GM10266 (cell line): Measurements from ENCODE around the gene MYO1D.

Source experiments
- DNase-seq: peaks from one replicate; pipeline ENCODE4 v3.0.0; 2012; ENCODE audit errors: extremely low spot score
- TF ChIP-seq, protein P1 (sequence below): IDR thresholded peaks from 2 replicates; pipeline ENCODE4 v1.5.1; 2012; ENCODE audit warnings: mild to moderate bottlenecking, low read depth; ENCODE audit not compliant: control insufficient read depth, insufficient read depth; ENCODE audit errors: missing control alignments

The MYO1D gene

DNA sequence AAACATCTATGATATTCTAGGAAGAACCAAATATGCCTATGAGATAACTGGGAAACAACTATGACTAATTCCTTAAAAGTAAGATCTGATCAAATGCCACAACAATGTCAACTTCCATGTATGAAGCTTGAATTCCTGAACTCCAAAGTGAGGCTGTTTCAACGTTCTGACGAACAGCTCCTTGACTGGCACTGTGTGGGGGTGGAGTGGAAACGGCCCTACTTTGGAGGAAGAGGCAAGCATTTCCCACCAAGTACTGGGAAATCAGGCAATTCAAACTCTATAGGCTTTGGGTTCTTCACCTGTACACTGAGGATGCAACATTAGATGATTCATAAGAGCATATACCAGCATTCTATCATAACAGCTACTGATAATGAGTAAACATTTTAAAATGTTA is 203.0 kb downstream of the MYO1D start:
- no peak for DNase-seq
- TF ChIP-seq, protein P1, sequence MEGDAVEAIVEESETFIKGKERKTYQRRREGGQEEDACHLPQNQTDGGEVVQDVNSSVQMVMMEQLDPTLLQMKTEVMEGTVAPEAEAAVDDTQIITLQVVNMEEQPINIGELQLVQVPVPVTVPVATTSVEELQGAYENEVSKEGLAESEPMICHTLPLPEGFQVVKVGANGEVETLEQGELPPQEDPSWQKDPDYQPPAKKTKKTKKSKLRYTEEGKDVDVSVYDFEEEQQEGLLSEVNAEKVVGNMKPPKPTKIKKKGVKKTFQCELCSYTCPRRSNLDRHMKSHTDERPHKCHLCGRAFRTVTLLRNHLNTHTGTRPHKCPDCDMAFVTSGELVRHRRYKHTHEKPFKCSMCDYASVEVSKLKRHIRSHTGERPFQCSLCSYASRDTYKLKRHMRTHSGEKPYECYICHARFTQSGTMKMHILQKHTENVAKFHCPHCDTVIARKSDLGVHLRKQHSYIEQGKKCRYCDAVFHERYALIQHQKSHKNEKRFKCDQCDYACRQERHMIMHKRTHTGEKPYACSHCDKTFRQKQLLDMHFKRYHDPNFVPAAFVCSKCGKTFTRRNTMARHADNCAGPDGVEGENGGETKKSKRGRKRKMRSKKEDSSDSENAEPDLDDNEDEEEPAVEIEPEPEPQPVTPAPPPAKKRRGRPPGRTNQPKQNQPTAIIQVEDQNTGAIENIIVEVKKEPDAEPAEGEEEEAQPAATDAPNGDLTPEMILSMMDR: no peak

GRCh38 chr17:32672711-32673110 is 204.2 kb downstream of the MYO1D start:
- TF ChIP-seq, protein P1: no peak
- no peak for DNase-seq

- DNase-seq: no peak
- TF ChIP-seq, protein P1: no peak
Measured at GRCh38 chr17:32671896-32672295, 205.0 kb downstream of the MYO1D start.

- no peak for DNase-seq
- TF ChIP-seq, protein P1: no peak
Measured at GRCh38 chr17:32664936-32665583, 211.9 kb downstream of the MYO1D start.

- TF ChIP-seq, protein P1: no peak
- DNase-seq: no peak
Measured at GRCh38 chr17:32660496-32660985, 216.4 kb downstream of the MYO1D start.

GRCh38 chr17:32659419-32659842 is 217.5 kb downstream of the MYO1D start:
- TF ChIP-seq, protein P1: peak; percentile 82
- DNase-seq: peak; percentile 72

DNA sequence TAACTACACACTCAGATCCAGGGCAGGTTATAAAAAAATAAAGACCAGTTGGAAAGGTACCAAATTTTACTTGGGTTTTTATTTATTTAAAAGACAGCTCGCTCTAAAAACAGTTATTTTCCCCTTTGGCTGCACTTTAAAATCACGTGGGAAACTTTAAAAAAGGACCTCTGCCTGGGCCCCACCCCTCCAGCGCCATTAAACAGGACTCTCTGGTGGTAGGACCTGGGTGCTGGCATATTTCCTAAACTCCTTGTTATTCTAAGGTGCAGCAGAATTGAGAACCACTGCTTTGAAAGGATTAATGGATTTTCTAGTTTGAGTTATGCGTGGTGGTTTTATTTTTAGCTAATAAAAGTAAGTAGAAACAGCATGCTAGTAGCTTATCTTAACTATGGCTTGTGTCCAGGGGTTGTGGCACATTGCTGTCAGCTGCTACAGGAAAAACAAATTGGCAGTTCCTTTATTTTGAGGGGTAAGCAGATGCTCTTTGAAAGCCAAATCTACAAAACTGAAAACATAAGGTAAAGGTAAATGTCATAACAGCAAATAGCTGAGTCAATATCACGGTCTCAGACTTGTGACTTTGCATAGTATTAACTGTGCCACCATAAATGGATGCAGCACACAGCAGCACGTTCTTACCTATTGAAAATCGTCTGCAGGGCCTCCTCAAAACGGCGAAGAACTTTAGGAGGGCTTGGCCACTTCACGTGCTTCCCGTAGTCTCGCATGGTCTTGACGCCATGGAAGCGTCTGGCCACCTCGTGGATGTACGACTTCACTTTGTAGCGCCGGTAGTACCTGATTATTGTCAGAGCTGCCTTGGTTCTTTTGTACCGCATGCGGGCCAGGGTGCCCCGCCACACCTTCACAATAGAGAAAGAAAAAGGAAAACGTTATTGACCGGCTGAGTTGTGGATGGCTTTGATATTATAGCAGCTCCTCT is 218.2 kb downstream of the MYO1D start:
- DNase-seq: no peak
- TF ChIP-seq, protein P1: no peak
